IMR-90 (cell line): Measurements from ENCODE around the gene PLVAP. TPM values are rescaled to one million over a fixed set of nuclear protein-coding genes. Genes with fewer than 3 reads are reported as not detected.

Experiments used
- ATAC-seq: fragments of 200-7000 bp; cut with Tn5 transposase; 2 replicates; pipeline ENCODE4 v1.9.1; 2020; ENCODE audit warnings: low read depth, mild to moderate bottlenecking, moderate library complexity
- BruUV-seq: library from RNA; stranded (reverse); fragments of 400-500 nt; replicated peaks from 2 replicates; lab custom pipeline; 2021; lab: Mats Ljungman, UMichigan
- CTCF ChIA-PET: fragments of 300-600 bp; formaldehyde crosslinking; extraction: SDS; loops from one replicate; lab custom pipeline; 2021; ENCODE audit warnings: antibody characterized with exemption; lab: Yijun Ruan, JAX
- POLR2A ChIA-PET: fragments of 300-600 bp; sonication (Branson Sonifier 250); formaldehyde crosslinking; loops from one replicate; lab custom pipeline; 2022; ENCODE audit warnings: antibody characterized with exemption; ENCODE audit not compliant: unreplicated experiment; lab: Charles Lee
- DNase-seq: peaks from one replicate; pipeline ENCODE4 v3.0.0; 2013
- H2AFZ ChIP-seq: replicated peaks from 2 replicates; pipeline ENCODE3; 2013; ENCODE audit warnings: low read length, mild to moderate bottlenecking; ENCODE audit not compliant: poor library complexity
- H2AK5ac ChIP-seq: 2 replicates; pipeline ENCODE4 v1.6.1; 2013; ENCODE audit warnings: low read depth, low read length, inconsistent platforms
- H2AK9ac ChIP-seq: replicated peaks from 2 replicates; pipeline ENCODE3; 2013; ENCODE audit warnings: mild to moderate bottlenecking, low read depth, low read length, moderate library complexity; ENCODE audit not compliant: poor library complexity
- H2BK120ac ChIP-seq: 2 replicates; pipeline ENCODE4 v1.6.1; 2013; ENCODE audit warnings: low read depth, low read length, inconsistent platforms
- H2BK15ac ChIP-seq: 3 replicates; pipeline ENCODE4 v1.6.1; 2013; ENCODE audit warnings: low read depth, low read length, inconsistent platforms
- H2BK20ac ChIP-seq: 2 replicates; pipeline ENCODE4 v1.6.1; 2013; ENCODE audit warnings: low read depth, mild to moderate bottlenecking, inconsistent platforms, low read length, moderate library complexity
- H2BK5ac ChIP-seq: 2 replicates; pipeline ENCODE4 v1.6.1; 2013; ENCODE audit warnings: mild to moderate bottlenecking, low read depth, low read length, inconsistent platforms; ENCODE audit not compliant: poor library complexity, severe bottlenecking
- H3K14ac ChIP-seq: replicated peaks from 2 replicates; pipeline ENCODE4 v1.6.1; 2013; ENCODE audit warnings: low read depth, low read length, inconsistent platforms
- H3K18ac ChIP-seq: 2 replicates; pipeline ENCODE4 v1.6.1; 2013; ENCODE audit warnings: low read depth, low read length, control low read depth
- H3K23ac ChIP-seq: 2 replicates; pipeline ENCODE4 v1.6.1; 2013; ENCODE audit warnings: low read depth, low read length, inconsistent platforms
- H3K27ac ChIP-seq: 2 replicates; pipeline ENCODE4 v1.5.1; 2013; ENCODE audit warnings: mild to moderate bottlenecking, control low read depth, low read length; ENCODE audit not compliant: insufficient read depth
- H3K27me3 ChIP-seq: 2 replicates; pipeline ENCODE4 v1.6.1; 2013; ENCODE audit warnings: low read length; ENCODE audit not compliant: control insufficient read depth, insufficient read depth
- H3K36me3 ChIP-seq: 2 replicates; pipeline ENCODE4 v1.6.1; 2013; ENCODE audit warnings: low read length, mixed read lengths; ENCODE audit not compliant: control insufficient read depth, insufficient read depth
- H3K4ac ChIP-seq: 2 replicates; pipeline ENCODE4 v1.6.1; 2013; ENCODE audit warnings: low read depth, low read length, inconsistent platforms
- H3K4me1 ChIP-seq: 2 replicates; pipeline ENCODE4 v1.6.1; 2013; ENCODE audit warnings: low read length, mixed read lengths; ENCODE audit not compliant: control insufficient read depth, insufficient read depth
- H3K4me2 ChIP-seq: 2 replicates; pipeline ENCODE4 v1.6.1; 2013; ENCODE audit warnings: low read depth, mild to moderate bottlenecking, control low read depth, low read length, moderate library complexity
- H3K4me3 ChIP-seq: 2 replicates; pipeline ENCODE4 v1.5.1; 2013; ENCODE audit warnings: low read depth, mild to moderate bottlenecking, control low read depth, low read length, moderate library complexity; ENCODE audit not compliant: insufficient read depth
- H3K56ac ChIP-seq: 2 replicates; pipeline ENCODE4 v1.6.1; 2013; ENCODE audit warnings: low read length, inconsistent platforms; ENCODE audit not compliant: insufficient read depth; ENCODE audit errors: extremely low read depth
- H3K79me1 ChIP-seq, 2 experiments: 2 replicates each; pipeline ENCODE4 v1.6.1; 2013; ENCODE audit warnings: low read length in 2 of 2, inconsistent platforms in 1 of 2, low read depth in 1 of 2
- H3K9ac ChIP-seq: 2 replicates; pipeline ENCODE4 v1.6.1; 2013; ENCODE audit warnings: low read depth, low read length, control low read depth
- H3K9me1 ChIP-seq: 2 replicates; pipeline ENCODE4 v1.6.1; 2013; ENCODE audit warnings: low read length, inconsistent platforms; ENCODE audit not compliant: insufficient read depth
- H3K9me3 ChIP-seq: 2 replicates; pipeline ENCODE4 v1.6.1; 2013; ENCODE audit warnings: low read length; ENCODE audit not compliant: control insufficient read depth, insufficient read depth
- H4K20me1 ChIP-seq: 2 replicates; pipeline ENCODE4 v1.6.1; 2013; ENCODE audit warnings: low read length, inconsistent platforms; ENCODE audit not compliant: insufficient read depth
- H4K5ac ChIP-seq: 2 replicates; pipeline ENCODE4 v1.6.1; 2013; ENCODE audit warnings: mild to moderate bottlenecking, low read depth, low read length, control low read depth
- H4K8ac ChIP-seq, 2 experiments: 2 replicates each; pipeline ENCODE4 v1.6.1; 2013; ENCODE audit warnings: low read depth in 2 of 2, low read length in 2 of 2, control low read depth in 1 of 2, inconsistent platforms in 1 of 2
- H4K91ac ChIP-seq: 2 replicates; pipeline ENCODE4 v1.6.1; 2013; ENCODE audit warnings: low read depth, low read length, inconsistent platforms; ENCODE audit not compliant: insufficient read depth
- BHLHE40 ChIP-seq: fragments of 150-350 bp; IDR thresholded peaks from 2 replicates; pipeline ENCODE4 v1.6.1; 2016; ENCODE audit warnings: mild to moderate bottlenecking, low read depth, low read length
- CEBPB ChIP-seq: IDR thresholded peaks from 2 replicates; pipeline ENCODE4 v1.6.1; 2012; ENCODE audit warnings: low read depth, low read length, improper control_type of control experiment
- CHD1 ChIP-seq: IDR thresholded peaks from 2 replicates; pipeline ENCODE4 v1.6.1; 2012; ENCODE audit warnings: low read depth, low read length, improper control_type of control experiment
- FOS ChIP-seq: fragments of 150-350 bp; IDR thresholded peaks from 2 replicates; pipeline ENCODE4 v1.6.1; 2016; ENCODE audit warnings: low read depth, low read length
- MXI1 ChIP-seq: IDR thresholded peaks from 2 replicates; pipeline ENCODE4 v1.6.1; 2012; ENCODE audit warnings: low read depth, mild to moderate bottlenecking, low read length, moderate library complexity, borderline replicate concordance
- NFE2L2 ChIP-seq: fragments of 150-350 bp; IDR thresholded peaks from 2 replicates; pipeline ENCODE4 v1.6.1; 2016; ENCODE audit warnings: low read depth, mild to moderate bottlenecking, low read length
- RAD21 ChIP-seq: IDR thresholded peaks from 2 replicates; pipeline ENCODE4 v1.6.1; 2012; ENCODE audit warnings: low read length, improper control_type of control experiment
- RFX5 ChIP-seq: IDR thresholded peaks from 2 replicates; pipeline ENCODE4 v1.8.0; 2012; ENCODE audit warnings: low read depth, mild to moderate bottlenecking, low read length, moderate library complexity
- WGBS, 2 experiments: methylation state at CpG; one replicate each; pipeline versions ENCODE4 v1.1.5 to v1.1.7; 2013; ENCODE audit warnings: missing lambda C conversion rate in 2 of 2; ENCODE audit not compliant: insufficient read length in 1 of 2; ENCODE audit errors: extremely low coverage in 2 of 2; 5-methylcytosine and 5-hydroxymethylcytosine counted together
- dilution Hi-C: fragments of 300-500 bp; cut with HindIII; formaldehyde crosslinking; loops from one replicate; pipeline ENCODE4 v1.14.3; 2018; ENCODE audit warnings: low sequenced_read_pairs; ENCODE audit not compliant: unreplicated experiment
- in situ Hi-C: fragments of 300-500 bp; cut with MboI; formaldehyde crosslinking; loops from 3 replicates; pipeline ENCODE4 v1.14.3; 2019; ENCODE audit warnings: low sequenced_read_pairs, inconsistent platforms, mixed read lengths
- intact Hi-C: fragments of 100-400 bp; cut with micrococcal nuclease; formaldehyde crosslinking; loops from 2 replicates; pipeline ENCODE4 v1.10.0; 2022
- polyA plus RNA-seq, 3 experiments: library from polyadenylated mRNA; depleted of rRNA; stranded (reverse); fragments of >200 nt; gene quantifications; 2 replicates each; pipeline ENCODE4 v1.2.3, GENCODE V29; 2012; ENCODE audit warnings: low replicate concordance in 1 of 3
- total RNA-seq: library from RNA; depleted of rRNA; stranded (reverse); fragments of >200 nt; gene quantifications from 2 replicates; pipeline ENCODE4 v1.2.3, GENCODE V29; 2012
- TF ChIP-seq, protein P1 (sequence below): fragments of 150-350 bp; IDR thresholded peaks from 2 replicates; pipeline ENCODE4 v1.6.1; 2016; ENCODE audit warnings: low read depth, mild to moderate bottlenecking, low read length, moderate library complexity, borderline replicate concordance

The PLVAP gene
- total and polyA plus RNA-seq, 2 of the 4 experiments (the other 2 are of a cell fraction), result not detected

DNA sequence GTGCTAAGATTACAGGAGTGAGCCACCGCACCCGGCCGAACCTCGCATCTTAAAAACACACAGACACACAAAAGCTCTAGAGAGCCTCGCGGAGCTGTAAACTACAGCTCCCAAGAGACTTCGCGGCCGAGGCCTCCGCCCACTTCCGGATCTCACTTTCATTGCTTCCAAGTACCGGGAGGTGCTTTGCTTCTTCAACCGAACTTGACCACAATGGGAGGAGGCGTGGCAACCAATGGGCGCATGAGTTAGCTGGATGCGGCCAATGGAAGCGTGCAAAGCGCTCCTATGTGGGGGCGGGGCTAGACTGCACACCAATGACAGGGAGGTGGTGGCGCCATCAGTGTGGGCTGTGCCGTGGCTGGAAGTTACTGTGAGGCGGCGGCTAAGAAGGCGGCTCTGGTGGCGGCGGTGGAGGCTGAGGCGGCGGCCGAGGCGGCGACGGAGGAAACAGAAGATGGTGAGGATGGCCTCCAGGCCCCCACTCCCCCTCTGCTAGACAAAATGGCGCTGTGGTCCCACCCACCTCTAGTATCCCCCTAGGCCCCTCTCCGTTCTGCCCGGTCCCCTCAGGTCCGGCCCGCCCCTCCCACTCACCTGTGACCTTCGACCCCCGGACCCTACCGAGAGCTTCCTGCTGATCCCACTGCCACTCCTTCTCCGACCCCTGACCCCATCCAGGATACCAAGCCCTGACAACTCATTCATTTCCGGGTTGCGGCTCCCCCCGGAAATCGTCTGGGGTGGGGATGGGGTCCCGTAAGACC, 67.8 kb downstream of the PLVAP start, which contains the start of gene DDA1 (continued):
- TF ChIP-seq, protein P1, sequence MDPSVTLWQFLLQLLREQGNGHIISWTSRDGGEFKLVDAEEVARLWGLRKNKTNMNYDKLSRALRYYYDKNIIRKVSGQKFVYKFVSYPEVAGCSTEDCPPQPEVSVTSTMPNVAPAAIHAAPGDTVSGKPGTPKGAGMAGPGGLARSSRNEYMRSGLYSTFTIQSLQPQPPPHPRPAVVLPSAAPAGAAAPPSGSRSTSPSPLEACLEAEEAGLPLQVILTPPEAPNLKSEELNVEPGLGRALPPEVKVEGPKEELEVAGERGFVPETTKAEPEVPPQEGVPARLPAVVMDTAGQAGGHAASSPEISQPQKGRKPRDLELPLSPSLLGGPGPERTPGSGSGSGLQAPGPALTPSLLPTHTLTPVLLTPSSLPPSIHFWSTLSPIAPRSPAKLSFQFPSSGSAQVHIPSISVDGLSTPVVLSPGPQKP, result no peak
- TF ChIP-seq FOS, result peak; percentile 75

DNA sequence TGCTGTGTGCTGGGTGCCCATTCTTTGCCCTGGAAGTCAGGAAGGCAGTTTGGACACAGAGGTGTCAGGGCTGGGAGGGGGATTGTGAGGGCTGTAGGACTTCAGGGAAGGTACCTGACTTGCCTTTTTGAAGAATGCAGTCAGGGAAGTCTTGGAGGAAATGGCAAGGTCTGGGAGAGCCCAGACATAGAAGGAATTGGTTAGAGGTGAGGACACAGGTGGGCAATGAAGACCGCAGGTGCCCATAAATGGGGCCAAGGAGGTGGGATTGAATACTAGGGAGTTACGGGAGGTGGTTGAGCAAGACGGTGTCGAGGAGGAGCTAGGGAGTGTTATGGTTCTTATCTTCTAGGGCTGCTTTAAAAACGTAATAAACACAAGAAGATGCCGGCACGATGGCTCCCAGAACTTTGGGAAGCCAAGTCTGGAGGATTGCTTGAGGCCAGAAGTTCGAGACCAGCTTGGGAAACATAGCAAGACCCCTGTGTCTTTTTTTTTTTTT, 69.2 kb downstream of the PLVAP start:
- Histone ChIP-seq H3K4me2 (no peak overlapping the region), H3K14ac (no peak overlapping the region), H2BK120ac (no peak overlapping the region), H3K4me1 (peaks cover 15% of the 10 kb centered on the region), H3K4ac (no peak overlapping the region), H4K5ac (no peak overlapping the region), H3K36me3 (peaks cover 7% of the 10 kb centered on the region), H4K91ac (no peak overlapping the region), H4K8ac (peak overlapping the region in 1 of 2 experiments; percentile 6; a peak in 1 of 4 replicates), H2BK5ac (no peak overlapping the region), H2BK20ac (no peak overlapping the region), H3K9ac (no peak overlapping the region), H2AK5ac (no peak overlapping the region), H3K27ac (no peak overlapping the region), H3K23ac (peak overlapping the region; percentile 13; the same call in 1 of the 2 replicates), H3K27me3 (no peaks in the 10 kb centered on the region), H4K20me1 (peaks cover 21% of the 10 kb centered on the region), H3K9me1 (peaks cover 31% of the 10 kb centered on the region), H2BK15ac (no peak overlapping the region), H2AK9ac (peak overlapping the region; percentile 76), H3K79me1 (peaks cover 20 to 66% of the 10 kb centered on the region in 2 experiments), H3K9me3 (no peaks in the 10 kb centered on the region), H3K4me3 (no peak overlapping the region), H3K18ac (no peak overlapping the region), H3K56ac (no peak overlapping the region), H2AFZ (no peak overlapping the region)
- no peak for ATAC-seq
- dilution Hi-C loops (no loop called here), intact Hi-C loops (no loop called here), in situ Hi-C loops (no loop called here)
- BruUV-seq, result no TSS peak
- 90% methylated on average over 4 of the region's 8 CpGs; no CpG with 5 or more reads in 1 of the 2 experiments for whole genome bisulfite sequencing, 2 experiments
- TF ChIP-seq FOS (no peak), BHLHE40 (no peak), MXI1 (no peak), RFX5 (no peak), RAD21 (no peak), CEBPB (no peak), NFE2L2 (no peak), CHD1 (no peak)
- TF ChIP-seq, protein P1, result no peak
- ChIA-PET CTCF (no interaction called here), POLR2A (no interaction called here)
- no peak for DNase-seq
